HG03097 (cell line): ENCODE data around the gene WHAMM.

Experiments
- ATAC-seq: cut with Tn5 transposase; IDR thresholded peaks from one replicate; pipeline ENCODE4 v1.9.1; 2021; ENCODE audit not compliant: unreplicated experiment, low FRiP score

Gene WHAMM

DNA sequence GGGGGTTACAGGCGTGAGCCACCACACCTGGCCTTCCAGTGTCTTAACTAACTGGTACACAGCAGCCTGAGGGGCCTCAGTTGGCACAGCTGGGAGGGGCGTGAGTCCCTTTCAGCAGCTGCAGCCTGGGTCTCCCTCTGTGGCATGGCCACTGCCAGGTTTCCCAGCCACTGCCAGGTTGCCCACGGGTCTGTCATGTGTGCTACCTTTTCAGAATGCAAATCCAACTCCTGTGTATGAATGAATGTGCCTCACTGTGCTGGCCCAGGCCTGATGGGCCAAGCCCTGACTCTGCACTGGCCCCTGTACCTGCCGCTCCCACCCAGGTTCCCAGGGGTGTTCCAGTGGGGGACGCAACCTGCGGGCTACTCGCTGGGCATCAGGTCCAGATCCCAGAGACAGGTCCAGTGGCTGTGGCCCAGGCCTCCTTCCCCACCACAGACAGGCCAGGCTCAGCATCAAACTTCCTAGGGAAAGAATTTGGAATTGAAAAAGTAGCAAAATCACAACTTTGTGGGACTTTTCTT lies 26.0 kb downstream of the WHAMM start:
- no peak for ATAC-seq

DNA sequence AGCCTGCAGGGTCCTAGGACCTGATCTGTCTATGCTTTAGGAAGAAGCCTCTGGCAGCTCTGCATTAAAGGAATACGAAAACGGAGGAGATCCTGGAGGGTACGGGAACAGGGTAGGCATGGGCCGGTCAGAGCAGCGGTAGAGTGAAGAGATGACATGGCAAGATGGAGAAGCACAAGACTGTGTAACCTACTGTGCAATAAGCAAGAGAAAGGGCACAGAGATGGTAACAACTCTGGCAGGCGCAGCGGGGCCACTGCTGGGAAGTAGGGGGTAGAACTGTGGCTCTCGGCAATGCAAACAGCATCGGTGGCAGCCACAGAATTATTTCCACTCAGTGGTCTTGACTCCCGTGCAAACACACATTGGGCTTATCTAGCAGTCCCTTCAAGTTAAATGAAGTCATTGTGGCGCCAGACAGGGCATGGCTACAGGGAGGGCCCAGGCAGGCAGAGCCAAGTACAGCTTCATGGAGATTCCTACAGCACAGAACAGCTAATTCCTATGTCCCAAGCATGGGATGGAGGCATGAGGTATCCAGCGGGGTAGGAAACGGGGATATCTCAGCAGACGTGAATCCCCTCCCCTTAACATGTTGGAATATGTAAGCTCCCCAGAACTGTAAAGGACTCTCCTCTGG lies 28.8 kb downstream of the WHAMM start:
- ATAC-seq = no peak

DNA sequence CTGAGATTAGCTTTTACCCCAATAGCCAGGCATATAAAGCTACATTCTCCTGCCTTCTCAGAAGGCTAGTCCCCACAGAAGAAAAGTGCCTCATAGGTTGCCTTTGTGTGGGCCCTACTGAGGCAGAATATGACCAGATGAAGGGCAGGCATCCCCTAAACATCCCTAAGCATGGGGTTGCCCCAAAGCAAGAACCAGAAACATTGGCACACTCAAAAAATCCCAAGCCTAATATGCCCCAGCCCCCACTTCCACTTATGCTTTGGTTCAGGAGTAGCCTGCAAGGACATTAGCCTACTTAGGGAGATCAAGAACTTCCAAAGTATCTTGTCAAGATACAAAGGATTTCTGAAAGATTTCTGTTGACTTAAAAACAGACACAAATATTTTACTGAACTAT lies 29.7 kb downstream of the WHAMM start:
- no peak for ATAC-seq

DNA sequence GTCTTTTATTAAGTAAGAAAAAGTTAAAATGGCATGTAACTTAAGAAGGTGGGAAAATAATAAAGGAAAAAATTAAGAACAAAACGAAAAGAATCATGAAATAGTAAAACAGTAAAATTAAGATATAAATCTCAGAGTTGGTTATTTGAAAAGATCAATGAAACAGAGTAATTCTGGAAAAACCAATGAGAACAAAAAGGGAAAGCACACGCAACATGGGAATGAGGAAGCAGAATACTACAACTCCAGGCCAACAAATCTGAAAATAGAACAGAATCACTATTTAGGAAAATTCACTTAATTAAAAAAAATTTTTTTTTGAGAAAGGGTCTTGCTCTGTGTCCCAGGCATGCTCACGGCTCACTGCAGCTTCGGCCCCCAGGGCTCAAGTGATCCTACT lies 30.7 kb downstream of the WHAMM start:
- ATAC-seq = no peak

DNA sequence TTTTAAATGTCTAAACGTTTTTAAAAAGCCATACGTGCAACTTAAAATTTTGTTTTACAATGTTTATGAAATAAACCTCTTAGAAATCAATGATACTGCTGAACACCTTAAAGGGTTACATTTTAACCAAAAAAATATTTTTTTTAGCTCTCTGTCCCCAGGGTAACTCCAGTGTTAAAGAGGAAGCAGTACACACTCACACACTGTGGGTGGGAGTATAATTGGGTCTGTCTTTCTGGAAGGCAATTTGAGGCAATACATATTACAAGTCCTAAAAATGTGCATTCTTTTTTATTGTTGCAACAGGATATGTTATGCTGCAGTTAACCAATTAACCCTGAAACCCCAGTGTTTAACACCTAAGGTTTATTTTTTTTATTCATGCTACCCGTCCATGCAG lies 34.1 kb downstream of the WHAMM start:
- ATAC-seq = no peak

DNA sequence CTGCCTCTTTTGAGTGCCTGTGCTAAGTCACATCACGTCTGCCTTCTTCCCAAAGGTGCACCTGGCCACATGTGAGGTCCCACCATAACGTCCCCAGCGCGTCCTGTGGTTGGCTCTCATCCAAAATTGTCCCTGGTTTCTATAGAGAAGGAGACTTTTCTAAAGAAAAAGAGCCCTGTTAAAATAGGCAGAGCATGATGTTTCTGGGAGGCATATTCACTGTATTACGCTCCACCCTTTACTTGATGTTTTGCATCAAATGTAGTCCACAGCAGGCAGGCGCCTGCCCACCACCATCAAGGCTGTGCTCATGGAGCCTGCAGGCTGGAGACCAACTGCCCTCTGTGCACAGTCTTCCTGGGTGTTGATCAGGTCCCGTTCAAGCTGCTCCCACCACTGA lies 36.3 kb downstream of the WHAMM start:
- no peak for ATAC-seq

DNA sequence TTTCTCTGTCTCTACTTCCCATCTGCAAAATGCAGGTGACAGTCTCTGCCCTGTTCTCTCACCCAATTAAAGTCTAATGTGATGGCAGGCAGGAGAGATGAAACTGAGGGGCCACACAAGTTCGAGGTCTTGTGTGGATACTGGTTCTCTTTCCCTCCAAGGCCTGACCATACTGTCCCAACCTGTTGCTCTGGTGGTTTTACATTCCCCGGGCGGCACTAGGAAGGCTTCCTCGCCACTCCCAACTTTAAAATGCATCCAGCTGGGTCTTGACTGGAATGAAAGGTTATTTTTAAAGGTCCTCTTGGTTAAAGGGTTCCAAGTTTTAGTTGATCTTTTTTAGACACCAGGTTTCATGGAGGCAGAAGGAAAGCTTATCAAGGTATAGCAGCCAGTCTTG lies 37.2 kb downstream of the WHAMM start:
- ATAC-seq = no peak

DNA sequence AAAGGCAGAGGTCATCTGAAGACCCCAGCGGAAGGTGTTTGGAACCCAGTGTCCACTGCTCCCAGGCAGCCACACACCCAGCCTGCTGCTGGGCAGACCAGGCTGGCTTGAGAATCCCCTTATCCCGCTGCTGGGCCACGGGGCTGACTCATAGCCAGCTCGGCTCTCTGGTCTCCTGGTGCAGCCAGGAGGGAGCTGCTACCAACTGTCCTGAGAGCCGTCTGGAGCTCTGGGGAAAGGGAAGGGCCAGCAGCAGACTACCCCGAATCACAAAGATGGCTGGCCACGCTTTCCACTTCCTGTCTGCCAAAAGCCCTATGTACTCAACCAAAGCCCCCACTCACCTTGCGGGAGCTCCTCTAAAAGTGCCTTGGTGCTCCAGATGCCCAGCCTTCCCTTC lies 38.3 kb downstream of the WHAMM start:
- no peak for ATAC-seq

DNA sequence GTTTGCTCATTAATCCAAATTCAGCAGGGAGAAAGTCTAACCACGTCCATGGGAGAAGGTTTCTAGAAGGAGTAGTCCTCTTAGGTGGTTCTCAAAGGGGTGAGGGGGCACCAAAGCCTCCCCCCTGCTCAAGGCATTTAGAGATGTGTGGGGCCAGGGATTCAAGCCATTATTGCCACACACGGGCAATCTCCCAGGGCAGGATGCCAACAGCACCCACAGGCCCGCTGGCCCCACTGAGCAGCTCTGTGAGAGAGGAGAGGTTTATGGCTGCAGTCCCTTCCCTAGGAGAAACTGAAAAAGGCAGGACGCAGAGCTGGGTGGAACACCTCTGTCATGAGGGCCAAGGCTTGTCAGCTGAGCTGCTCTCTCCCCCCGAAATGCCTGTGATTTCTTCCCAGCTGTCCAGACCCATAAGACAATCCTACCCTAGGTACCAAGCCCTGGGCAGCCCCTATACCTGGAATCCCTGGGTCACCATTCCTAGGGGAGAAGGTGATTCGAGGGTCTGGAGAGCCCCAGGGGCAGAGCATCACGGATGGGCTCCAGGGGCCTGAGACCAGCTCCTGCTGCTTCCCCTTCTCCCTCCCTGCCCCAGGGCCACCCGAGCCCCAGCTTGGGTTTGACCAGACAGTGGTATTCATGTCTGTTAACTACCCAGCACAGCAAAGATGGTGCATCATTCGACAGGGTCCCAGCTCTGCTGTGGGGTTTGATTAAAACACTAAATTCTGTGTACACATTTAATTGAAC lies 39.0 kb downstream of the WHAMM start:
- ATAC-seq = no peak

DNA sequence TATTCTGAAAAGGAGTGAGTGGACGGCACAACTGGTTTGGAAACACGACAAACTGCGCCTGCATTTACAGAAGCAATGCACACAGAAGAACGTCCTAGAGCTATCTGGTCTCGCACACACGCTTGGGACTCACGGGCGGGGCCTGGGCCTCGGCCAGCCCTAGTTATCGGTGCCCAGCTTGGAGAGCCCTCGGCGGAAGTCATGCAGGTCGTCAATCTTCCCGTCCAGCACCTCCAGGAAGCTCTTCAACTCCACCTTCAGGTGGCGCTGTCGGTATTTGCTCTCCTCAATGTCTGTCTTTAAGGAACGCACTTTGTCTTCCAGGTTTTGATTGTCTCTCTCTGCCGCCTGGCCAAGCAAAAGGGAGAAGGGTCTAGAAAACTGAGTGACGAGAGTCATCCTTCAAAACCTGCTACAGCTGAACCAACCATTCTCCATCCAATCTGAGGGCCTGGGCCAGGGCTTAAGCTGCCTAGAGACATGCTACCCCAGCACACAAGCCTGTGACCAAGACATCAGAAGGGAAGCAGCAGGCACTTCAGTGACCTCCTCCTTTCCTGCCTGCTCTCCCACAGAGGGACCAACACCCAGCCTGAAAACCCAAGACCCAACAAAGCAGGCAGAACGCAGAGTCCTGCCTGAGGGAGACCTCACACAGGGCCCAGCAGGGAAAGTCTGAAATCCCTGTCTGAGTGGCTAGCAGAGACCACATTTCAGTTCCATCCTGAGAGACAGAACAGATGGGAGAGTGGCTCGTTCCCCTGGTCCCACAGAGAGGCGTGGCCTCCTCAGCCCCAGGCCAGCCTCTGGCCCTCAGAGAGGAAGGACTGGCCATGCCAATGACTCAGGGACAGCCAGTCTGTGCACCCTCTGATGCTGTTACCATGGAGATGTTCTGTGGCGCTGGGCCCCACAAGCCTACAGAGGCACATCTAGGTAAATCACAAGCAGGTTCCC lies 40.4 kb downstream of the WHAMM start:
- ATAC-seq = no peak

DNA sequence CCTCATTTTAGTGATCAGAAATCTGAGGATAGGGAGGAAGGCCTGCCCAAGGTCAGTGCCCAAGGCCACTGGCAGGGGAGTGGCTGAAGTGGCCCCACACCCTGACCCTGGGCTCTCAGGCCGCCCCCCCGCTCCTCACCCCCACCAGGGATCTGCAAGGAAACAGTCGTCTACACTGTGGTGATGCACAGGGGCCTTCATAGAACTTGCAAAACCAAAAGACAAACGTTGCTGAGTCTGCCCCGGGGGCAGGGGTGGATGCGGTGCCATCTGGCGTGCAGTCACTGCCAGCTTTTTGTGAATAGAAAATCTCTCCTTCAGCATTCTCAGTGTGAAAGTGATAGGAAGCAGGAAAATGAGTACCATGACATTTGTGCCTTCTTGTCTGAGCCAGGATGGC lies 41.3 kb downstream of the WHAMM start:
- no peak for ATAC-seq

DNA sequence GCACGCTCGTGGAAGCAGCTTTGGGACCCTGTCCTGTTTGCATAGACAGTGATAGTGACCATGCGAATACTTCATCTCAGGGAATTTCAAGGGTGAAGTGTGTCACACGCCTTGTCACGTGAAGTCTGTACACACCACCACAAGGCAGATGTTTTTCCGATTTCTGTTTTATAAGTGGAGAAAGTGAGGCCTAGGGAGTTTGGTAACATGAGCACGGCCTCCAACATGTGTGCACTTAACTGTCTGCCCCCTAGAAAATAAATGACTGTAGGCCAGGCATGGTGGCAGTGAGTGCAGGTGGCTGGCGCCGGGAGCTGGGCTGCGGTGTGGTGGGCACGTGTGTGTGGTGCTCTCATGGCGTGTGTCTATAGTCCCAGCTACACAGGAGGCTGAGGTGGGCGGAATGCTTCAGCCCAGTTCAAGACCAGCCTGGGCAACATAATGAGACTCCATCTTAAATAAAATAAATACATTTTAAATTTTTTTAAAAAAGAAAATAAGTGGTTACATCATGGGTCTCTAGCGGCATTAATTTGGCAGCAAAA lies 42.0 kb downstream of the WHAMM start:
- ATAC-seq = no peak

DNA sequence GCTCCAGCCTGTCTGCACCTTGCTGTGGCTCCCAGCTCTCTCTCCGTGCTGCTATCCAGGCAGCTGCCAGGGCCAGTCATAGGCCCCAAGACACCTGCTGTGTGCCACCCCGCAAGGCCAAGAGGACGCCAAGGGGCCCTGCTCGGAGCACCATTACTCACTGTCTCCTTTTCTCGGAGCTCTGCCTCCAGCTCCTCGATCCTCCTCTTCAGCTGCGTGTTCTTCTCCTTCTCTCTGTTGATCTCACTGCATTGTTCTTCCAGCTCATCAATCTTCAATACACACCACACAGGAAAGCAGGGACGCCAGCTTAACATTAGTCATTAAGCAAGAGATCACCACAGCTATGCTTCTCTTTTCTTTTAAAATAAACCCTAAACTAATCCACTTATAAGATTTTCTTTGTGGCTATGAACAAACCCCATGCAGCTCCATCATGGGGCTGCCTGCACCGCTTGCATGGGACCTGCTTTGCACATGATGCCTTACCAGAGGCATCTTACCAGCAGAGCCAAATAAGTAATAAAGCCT lies 42.6 kb downstream of the WHAMM start:
- ATAC-seq = no peak

DNA sequence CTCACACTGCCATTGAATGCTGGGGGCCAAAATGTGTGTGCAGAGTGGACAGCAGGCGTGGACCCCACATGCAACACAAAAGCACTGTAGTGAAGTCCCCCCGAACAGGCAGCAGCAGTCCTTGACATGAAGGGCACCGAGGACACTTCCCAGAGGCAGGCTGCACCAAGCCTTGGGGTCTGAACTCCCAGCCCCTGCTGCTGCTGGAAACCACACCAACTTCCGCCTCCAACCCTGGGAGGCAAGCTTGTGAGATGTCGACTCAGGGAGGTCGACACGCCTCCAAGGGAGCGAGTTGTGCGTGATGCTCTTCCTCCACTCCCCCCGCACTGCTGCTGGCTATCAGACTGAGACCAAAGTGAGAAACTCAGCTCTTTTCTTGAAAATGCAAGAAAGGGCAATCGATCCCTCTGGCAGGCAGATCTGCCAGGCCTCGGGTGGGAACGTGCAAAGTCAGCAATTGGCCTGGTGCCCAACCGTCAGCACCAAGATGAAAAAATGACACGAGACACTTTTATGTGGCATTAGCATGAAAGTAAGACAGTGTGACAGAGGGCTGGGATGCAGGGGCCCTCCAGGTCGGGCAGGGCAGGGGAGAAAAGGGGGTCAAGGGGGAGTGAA lies 43.6 kb downstream of the WHAMM start:
- ATAC-seq = no peak

DNA sequence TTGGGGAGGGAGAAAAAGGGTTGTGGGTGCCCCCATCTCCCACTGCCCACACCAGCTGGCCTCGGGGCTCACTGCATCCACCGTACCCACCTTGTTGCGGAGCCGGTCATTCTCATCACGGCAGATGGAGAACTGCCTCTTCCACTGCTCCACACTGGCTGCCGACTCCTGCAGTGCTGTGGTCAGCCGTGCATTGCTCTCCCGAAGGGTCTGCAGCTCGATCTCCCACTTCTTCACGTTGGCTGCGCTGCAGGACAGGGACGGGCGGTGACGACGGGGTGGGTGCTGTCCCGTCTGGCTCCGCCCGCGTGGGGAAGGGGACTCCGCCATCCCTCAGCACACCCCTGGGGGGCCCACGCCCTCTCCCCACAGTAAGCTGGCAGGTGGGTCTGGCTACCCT lies 45.1 kb downstream of the WHAMM start:
- ATAC-seq = no peak

DNA sequence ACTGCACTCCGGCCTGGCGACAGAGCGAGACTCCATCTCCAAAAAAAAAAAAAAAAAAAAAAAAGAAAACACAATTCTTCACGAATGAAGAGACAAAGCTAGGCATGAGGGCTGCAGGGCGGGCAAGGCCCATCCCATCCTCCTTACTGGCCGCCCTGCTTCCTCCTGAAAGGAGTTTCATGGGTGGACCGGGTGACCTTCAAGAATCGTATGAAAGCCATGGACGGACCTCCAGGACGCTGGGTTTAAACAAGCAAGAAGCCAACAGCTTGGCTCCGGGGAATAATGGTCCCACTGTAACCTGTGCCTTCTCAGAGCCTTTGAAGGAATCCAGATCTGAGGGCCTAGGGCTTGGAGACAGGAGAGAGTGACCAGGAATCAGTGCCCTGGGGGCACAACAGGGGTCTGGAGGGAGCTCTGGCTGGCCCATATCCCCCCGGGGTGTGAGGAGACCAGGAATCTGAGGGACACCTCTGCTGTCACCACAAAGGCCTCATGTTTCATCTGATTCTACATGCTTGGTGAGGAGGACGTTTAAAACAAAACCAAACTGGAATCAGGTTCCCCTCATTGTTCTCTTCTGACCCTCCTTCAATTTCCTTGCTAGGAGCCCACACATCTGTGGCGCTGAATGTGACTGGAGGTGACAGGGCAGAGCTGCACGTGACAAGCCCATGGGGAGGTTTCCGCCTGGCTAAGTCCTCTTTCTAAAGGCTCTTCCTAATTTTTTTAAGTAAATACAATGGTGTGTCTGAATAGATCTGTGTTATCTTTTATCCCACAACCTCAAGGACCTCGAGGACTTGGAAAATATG lies 46.1 kb downstream of the WHAMM start:
- ATAC-seq = no peak

DNA sequence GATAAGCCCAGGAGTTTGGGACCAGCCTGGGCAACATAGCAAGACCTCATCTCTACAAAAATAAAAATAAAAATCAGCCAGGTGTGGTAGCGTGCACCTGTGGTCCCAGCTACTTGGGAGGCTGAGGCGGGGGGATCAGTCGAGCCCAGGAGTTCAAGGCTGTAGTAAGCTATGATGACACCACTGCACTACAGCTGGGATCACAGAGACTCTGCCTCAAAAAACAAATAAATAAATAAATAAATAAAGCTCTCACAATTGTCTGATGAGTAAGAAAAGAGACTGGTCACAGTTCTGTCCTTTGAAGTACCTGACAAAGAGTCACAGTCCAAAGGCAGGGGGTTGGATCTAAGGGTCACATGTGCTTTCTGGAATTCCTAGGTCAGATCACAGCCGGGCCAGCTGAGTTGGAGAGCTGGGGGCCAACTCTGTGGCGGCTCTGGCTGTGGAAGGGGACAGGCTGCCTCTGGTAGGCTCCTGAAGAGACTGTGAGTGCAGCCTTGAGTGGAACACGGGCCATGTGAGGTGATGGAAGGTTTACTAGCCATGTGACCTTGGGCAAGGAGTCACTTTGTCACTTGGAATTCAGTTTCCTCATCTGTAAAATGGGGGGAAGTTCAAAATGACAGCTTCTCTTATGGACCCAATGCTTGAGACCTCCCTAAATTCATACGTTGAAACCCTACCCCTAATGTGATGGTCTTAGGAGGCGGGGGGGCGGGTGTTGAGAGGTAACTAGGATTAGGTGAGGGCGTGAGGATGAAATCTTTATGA lies 47.2 kb downstream of the WHAMM start:
- ATAC-seq = no peak

DNA sequence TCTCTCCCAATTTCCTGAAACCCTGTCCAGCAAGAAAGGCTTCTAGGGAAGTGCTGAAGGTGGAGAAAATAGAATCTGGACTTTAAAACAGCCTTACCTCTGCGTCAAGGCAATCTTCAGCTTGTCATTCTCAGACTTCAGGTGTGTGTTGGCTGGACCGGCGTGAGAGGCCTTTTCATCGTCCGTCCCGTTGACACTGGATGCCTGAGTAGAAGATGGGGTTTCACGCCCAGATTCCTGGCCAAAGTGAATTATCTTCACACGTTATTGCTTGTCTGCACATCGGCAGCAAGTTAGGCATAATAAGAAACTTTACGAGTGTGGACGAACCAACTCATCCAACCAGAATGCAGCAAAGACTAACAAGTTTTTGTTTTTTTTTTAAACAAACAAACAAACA lies 49.5 kb downstream of the WHAMM start:
- ATAC-seq = no peak

DNA sequence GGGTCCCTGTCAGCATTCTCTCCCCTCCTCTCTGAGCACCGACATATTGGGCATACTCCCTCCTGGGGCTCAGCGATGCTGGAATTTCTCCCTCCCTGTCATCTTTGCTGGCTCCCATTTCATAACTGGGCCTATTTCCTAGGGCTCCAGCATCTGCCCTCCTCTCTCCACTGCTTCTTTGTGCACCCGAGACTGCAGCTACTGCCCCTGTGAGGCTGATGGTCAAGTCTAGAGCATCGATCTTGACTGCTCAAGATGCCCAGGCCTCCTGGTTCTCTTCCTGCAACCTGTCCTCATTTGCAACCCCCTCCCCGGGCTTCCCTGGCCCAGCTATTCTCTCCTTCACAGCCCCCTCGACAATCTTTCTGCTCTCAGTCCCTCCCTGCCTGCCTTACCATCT lies 53.5 kb downstream of the WHAMM start:
- ATAC-seq = no peak
